HG02973 (cell line): ENCODE results near the gene ARHGAP22.
"Not testable (repeated sequence)": the region's sequence is repeated elsewhere in the genome, so short reads cannot be mapped to it uniquely, and the experiment has no call there.

Experiments used
- ATAC-seq: cut with Tn5 transposase; IDR thresholded peaks from one replicate; pipeline ENCODE4 v1.9.1; 2021; ENCODE audit warnings: moderate library complexity; ENCODE audit not compliant: unreplicated experiment

ARHGAP22 gene

GRCh38 chr10:48439031-48439430, 165.8 kb downstream of the ARHGAP22 start:
- ATAC-seq: no peak

DNA sequence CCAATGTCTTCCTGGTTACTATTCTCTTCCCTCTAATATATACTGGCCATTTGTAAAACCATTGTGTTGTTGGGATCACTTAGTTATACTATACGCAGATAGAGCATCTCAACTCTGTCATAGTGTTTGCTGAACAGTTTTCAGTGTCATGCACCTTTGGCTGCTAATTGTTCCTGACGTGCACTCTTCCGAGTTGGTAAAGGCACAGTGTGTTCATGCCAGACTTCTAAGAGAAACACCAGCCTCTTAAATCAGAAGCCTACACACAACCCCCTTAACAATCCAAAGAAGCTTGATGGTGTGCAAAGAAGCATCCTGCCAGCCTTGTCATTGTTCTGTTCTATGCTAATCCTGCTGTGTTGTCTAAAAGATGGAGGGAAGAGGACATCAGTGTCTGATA, 167.3 kb downstream of the ARHGAP22 start:
- ATAC-seq: no peak

DNA sequence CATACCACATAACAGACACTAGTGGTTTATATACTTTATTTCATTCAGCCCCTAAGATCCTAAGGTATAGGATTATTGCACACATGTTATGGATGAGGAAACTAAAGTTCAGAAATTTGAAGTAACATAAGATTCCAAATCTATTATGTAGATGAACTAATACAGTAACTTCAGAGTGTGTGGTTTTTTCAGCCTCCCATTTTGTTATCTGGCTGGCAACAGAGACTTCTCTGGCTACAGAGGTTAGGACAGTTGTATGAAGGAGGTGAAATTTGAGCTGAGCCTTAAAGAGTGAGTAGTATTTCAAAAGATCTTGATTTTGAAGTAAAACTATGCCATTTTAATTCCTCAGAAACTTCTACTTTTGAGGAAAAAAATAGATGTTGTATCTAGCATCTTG, 173.0 kb downstream of the ARHGAP22 start:
- no peak for ATAC-seq

GRCh38 chr10:48430402-48430993, 174.4 kb downstream of the ARHGAP22 start:
- ATAC-seq: no peak

GRCh38 chr10:48429309-48429708, 175.6 kb downstream of the ARHGAP22 start:
- ATAC-seq: no peak

DNA sequence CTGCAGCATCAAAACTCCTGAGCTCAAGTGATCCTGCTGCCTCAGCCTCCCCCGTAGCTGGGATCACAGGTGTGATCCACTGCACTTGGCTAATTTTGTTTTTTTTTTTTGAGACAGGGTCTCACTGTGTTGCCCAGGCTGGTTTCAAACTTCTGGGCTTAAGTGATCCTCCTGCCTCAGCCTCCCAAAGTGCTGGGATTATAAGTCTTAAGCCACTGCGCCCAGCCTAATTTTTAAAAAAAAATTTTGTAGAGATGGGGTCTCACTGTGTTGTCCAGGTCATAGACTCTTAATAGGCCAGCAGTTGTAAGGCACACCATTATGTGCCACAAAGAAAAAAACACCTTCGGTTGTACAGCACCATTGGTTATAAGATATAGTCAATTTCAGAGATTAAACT, 176.0 kb downstream of the ARHGAP22 start:
- ATAC-seq: no peak

- ATAC-seq: no peak
Measured at GRCh38 chr10:48423884-48424283, 181.0 kb downstream of the ARHGAP22 start.

- ATAC-seq: not testable (repeated sequence)
Measured at GRCh38 chr10:48421862-48422261, 183.0 kb downstream of the ARHGAP22 start.

DNA sequence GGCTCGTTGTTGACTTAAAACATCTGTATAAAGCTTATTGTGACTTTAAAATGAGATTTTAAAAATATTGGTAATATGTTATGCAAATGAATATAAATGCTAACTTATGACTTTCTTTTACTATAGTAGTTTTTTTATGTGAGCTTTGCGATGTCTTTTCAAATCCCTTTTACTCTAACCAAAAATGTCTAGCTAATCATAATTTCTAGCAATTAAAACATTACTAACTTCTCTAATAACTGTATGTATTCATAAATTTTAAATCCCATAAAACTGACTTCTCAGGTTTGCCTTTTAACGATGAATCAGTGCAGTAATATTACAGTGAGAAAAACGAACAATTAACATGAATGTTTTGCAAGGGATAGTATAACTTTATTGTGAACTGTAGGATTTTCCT, 185.2 kb downstream of the ARHGAP22 start:
- ATAC-seq: no peak

- ATAC-seq: no peak
Measured at GRCh38 chr10:48418189-48418788, 186.6 kb downstream of the ARHGAP22 start.

DNA sequence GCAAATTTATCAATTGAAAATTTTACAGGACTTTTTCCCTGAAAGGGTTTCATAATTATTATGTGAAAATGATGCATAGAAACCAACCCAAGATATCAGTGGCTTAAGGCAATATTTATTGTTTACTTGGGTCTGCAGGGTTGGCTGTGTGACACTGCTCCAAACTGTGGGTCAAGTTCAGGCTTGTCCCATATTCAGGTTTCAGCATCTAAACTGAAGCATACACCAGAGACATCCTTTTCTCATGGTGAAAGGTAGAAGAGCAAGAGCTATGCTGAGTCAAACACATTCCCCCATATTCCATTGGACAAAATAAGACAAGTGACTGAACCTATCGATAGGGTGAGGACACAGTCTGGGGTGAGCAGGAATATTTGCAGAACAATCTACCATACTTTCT, 187.5 kb downstream of the ARHGAP22 start:
- no peak for ATAC-seq

DNA sequence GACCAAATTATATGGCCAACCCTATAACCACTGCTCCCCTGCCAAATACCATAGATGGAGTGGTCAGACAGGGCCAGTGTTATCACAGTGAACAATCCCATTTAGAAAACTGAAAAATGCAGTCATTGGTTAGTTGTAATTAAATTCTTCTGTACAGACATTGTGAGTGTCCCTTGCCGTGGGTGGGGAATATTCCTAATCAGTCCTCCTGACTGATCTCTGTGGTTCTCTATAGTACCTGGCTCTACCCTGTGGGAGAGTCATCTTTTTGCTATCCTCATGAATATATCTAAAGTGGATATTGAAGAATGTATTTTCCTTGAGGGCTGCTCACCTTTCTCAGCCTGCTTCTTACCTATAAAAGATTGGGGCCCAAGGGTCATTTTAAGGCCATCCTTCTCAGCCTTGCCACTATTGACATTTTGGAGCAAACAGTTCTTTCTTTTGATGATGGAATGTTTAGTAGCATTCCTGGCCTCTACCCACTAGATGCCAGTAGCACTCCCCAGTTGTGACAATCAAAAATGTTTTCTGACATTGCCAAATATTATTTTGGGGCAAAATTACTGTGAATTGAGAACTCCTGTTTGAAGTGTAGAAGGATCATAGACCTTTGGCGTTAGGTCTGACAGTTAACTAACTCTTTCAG, 188.2 kb downstream of the ARHGAP22 start:
- ATAC-seq: no peak

DNA sequence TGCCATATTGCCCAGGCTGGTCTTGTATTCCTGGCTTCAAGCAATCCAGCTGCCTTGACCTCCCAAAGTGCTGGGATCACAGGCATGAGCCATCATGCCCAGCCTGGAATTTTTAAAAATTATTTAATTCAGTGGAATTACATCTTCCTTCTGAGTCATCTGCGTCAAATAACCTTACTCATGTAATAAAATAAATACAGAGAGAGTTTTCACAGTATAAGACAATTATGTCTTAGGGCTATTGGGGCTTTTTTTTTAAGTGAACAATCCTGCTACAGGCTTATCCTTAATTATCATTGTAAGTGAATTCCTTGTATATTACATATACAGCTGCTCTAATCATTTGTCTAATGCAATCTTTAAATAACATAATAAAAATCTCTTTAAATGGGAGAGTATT, 190.1 kb downstream of the ARHGAP22 start:
- no peak for ATAC-seq

- no peak for ATAC-seq
Measured at GRCh38 chr10:48414160-48414559, 190.7 kb downstream of the ARHGAP22 start.

DNA sequence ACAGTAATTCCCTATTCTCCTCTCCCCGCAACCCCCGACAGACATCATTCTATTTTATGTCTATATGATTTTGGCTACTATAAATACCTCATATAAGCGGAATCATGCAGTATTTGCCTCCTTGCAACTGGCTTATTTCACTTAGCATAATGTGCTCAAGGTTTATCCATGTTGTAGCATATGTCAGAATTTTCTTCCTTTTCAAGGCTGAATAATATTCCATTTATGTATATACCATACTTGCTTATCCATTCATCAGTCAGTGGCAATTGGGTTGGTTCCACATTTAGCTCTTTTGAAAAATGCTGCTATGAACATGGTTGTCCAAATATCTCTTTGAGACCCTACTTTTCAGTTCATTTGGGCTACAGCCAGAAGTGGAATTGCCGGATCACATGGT, 191.9 kb downstream of the ARHGAP22 start:
- ATAC-seq: no peak

DNA sequence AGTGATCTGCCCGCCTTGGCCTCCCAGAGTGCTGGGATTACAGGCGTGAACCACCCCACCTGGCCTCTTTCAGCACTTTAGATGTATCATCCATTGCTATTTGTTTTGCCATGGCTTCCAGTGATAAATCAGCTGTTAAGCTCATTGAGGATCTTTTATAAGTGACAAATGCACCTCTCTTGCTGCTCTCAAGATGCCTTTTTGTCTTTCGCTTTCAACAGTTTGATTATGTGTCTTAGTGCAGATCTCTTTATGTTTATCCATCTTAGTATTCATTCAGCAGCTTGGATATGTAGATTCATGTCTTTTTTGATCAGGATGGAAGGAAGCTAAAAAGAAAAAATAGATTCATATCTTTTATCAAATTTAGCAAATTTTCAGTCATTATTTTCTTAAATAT, 192.8 kb downstream of the ARHGAP22 start:
- ATAC-seq: no peak

- no peak for ATAC-seq
Measured at GRCh38 chr10:48411510-48411909, 193.4 kb downstream of the ARHGAP22 start.

DNA sequence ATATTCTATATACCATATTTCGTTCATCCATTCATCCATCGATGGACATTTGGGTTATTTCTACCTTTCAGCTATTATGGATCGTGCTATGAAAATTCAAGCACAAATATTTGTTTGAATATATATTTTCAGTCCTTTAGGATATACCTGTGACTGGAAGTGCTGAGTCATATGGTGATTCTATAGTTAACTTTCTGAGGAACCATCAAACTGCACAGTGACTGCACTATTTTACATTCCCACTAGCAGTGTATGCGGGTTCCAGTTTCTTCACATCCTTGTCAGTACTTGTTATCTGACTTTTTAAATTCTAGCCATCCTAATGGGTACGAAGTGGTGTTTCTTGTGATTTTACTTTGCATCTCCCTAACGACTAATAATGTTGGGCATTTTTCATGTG, 194.4 kb downstream of the ARHGAP22 start:
- no peak for ATAC-seq

DNA sequence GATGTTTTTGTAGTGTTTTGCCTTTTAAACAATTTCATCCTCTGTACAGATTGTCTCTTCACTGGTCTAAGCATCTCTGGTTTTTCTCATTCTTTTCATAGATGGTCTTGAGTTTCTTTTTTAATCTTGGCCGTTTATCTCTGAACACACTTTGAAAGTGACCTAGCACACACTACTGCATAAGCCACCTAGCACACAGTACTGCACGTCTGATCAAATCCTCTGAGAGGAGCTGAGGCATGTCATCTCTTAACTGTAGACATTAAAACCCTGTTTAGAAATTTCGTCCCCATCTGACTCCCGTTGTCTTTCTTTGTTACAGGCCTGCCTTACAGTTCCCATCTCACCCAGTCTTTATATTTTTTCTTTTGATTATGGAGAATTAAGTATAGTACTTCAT, 198.2 kb downstream of the ARHGAP22 start:
- no peak for ATAC-seq

GRCh38 chr10:48406204-48406603, 198.7 kb downstream of the ARHGAP22 start:
- no peak for ATAC-seq

DNA sequence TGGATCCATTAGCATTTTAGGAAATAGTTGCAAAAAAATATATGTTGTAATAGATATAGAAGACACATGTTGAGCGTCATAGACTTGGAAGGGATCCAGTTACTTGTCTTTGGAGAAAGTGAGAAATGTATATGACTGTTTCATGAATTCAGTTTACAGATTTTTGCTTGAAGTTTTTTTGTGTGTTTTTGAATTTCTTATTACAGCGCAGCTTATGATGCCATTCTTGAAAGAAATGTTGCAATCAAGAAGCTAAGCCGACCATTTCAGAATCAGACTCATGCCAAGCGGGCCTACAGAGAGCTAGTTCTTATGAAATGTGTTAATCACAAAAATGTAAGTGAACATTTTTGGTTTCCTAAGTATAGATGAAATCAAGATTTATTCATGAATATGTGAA, 200.2 kb downstream of the ARHGAP22 start:
- no peak for ATAC-seq

DNA sequence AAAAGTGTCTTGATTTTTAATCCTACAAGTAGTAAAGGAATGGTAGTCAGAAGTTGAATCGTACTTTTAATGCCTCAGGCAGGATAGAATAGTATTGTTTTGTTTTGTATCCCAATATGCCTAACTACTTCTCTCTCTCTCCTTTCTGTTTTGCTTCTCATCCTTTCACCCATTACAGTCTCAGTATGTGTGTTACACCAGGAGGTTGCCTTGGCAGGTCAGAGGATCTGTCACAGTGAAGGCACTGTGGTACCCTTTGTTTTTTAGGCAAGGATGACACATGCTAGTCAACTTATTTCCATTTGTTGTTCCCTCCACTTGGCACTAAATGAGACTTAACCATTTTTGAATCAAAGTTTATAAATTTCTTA, 204.0 kb downstream of the ARHGAP22 start:
- no peak for ATAC-seq
